LNCaP clone FGC (cell line): ENCODE measurements around the gene DNMT3A.

Experiments
- DNase-seq: peaks from one replicate; pipeline ENCODE4 v3.0.0-alpha.2; 2011; ENCODE audit warnings: low read depth
- H3K4me3 ChIP-seq: 2 replicates; pipeline ENCODE4 v1.5.1; 2011; ENCODE audit warnings: mild to moderate bottlenecking, low read depth, low read length, control low read depth
- CTCF ChIP-seq: IDR thresholded peaks from 2 replicates; pipeline ENCODE4 v1.5.1; 2012; ENCODE audit warnings: mild to moderate bottlenecking; ENCODE audit not compliant: control insufficient read depth, insufficient read depth; ENCODE audit errors: extremely low read depth

DNMT3A gene

GRCh38 chr2:25335971-25336370 lies 5.8 kb downstream of the DNMT3A start:
- DNase-seq, result no peak
- no peak for TF ChIP-seq CTCF
- H3K4me3 ChIP-seq, result no peak overlapping the region

GRCh38 chr2:25335204-25335603 lies 6.5 kb downstream of the DNMT3A start:
- no peak for TF ChIP-seq CTCF
- DNase-seq, result no peak

GRCh38 chr2:25334482-25334881 lies 7.2 kb downstream of the DNMT3A start:
- DNase-seq, result no peak
- H3K4me3 ChIP-seq, result no peak overlapping the region
- TF ChIP-seq CTCF, result no peak

More at GRCh38 chr2:25335204-25335603, 6.5 kb downstream of the DNMT3A start:
- H3K4me3 ChIP-seq, result no peak overlapping the region

GRCh38 chr2:25333981-25334380 lies 7.7 kb downstream of the DNMT3A start:
- DNase-seq, result no peak
- no peak for TF ChIP-seq CTCF

GRCh38 chr2:25332571-25332970 lies 9.2 kb downstream of the DNMT3A start:
- no peak for TF ChIP-seq CTCF
- no peak overlapping the region for H3K4me3 ChIP-seq
- no peak for DNase-seq

More at GRCh38 chr2:25333981-25334380, 7.7 kb downstream of the DNMT3A start:
- H3K4me3 ChIP-seq, result no peak overlapping the region

GRCh38 chr2:25331686-25332365 lies 9.9 kb downstream of the DNMT3A start:
- H3K4me3 ChIP-seq, result no peak overlapping the region
- no peak for DNase-seq
- TF ChIP-seq CTCF, result no peak

GRCh38 chr2:25330937-25331336 lies 10.8 kb downstream of the DNMT3A start:
- no peak overlapping the region for H3K4me3 ChIP-seq
- TF ChIP-seq CTCF, result no peak
- DNase-seq, result no peak
